Hippocampal formation (tissue), 2 donors: Measurements from ENCODE around the gene ADGRA1.
"Not testable (repeated sequence)": the region's sequence is repeated elsewhere in the genome, so short reads cannot be mapped to it uniquely, and the experiment has no call there.

ENCODE experiments used
- DNase-seq, 2 donors: peaks; one replicate each; lab custom pipeline; 2025; lab: John Stamatoyannopoulos, UW

Gene ADGRA1

GRCh38 chr10:133143546-133143945 is 55.8 kb downstream of the ADGRA1 start:
- DNase-seq = no peak

- DNase-seq = no peak
These were observed 57.0 kb downstream of the ADGRA1 start for GRCh38 chr10:133144771-133145170.

GRCh38 chr10:133150226-133150625 is 62.5 kb downstream of the ADGRA1 start:
- no peak for DNase-seq

- no peak for DNase-seq
These were observed 62.9 kb downstream of the ADGRA1 start for GRCh38 chr10:133150656-133151055.

- not testable (repeated sequence) for DNase-seq
These were observed 63.3 kb downstream of the ADGRA1 start for GRCh38 chr10:133151071-133151470.

GRCh38 chr10:133151543-133151972 is 63.8 kb downstream of the ADGRA1 start:
- DNase-seq = no peak

GRCh38 chr10:133154411-133154810 is 66.7 kb downstream of the ADGRA1 start:
- no peak for DNase-seq

- DNase-seq = no peak
These were observed 67.5 kb downstream of the ADGRA1 start for GRCh38 chr10:133154996-133155778.

- DNase-seq = no peak
These were observed 69.2 kb downstream of the ADGRA1 start for GRCh38 chr10:133156674-133157579.

GRCh38 chr10:133157662-133158436 is 70.1 kb downstream of the ADGRA1 start:
- no peak for DNase-seq

- DNase-seq = no peak
These were observed 70.7 kb downstream of the ADGRA1 start for GRCh38 chr10:133158437-133158755.

- no peak for DNase-seq
These were observed 71.3 kb downstream of the ADGRA1 start for GRCh38 chr10:133158756-133159610.

- no peak for DNase-seq
These were observed 71.9 kb downstream of the ADGRA1 start for GRCh38 chr10:133159611-133159949.

GRCh38 chr10:133159950-133160825 is 72.5 kb downstream of the ADGRA1 start, which contains the start of gene KNDC1:
KNDC1 (plus strand) TSS chr10:133160219; CDS start chr10:133160468, 249 bp downstream.
- no peak for DNase-seq

- DNase-seq = no peak
These were observed 73.2 kb downstream of the ADGRA1 start for GRCh38 chr10:133160826-133161471.

GRCh38 chr10:133161486-133162109 is 73.9 kb downstream of the ADGRA1 start:
- no peak for DNase-seq

- DNase-seq = peak; percentile 53 to 55
These were observed 74.6 kb downstream of the ADGRA1 start for GRCh38 chr10:133162178-133162909.
